Measurements from ENCODE around the gene TTC33. TPM values are rescaled to one million over a fixed set of nuclear protein-coding genes. Genes with fewer than 3 reads are reported as not detected.

The TTC33 gene
- total RNA-seq, 4 donors from 2014 or later, result 20.2 to 49.0 (median 32.6) TPM

- in situ Hi-C loops (cut with MboI; ENCODE audit: low sequenced_read_pairs in 4 of 4) (loop anchor here in 3 of 4 donors (25.0 kb wide), 3 partner anchors 289 to 1089 kb away; no protein-coding TSS in a partner anchor), intact Hi-C loops (cut with DNase I; ENCODE audit: low total_unique reads) (loop anchor here (5.0 kb wide), 1 partner anchor 81 kb away; the partner anchor contains the start of gene TTC33)
- H3K27me3 ChIP-seq, result peaks cover 16 to 30% (median 24%) of the 10 kb centered on the region in 3 donors
- H3K4me1 ChIP-seq, result peaks cover 9 to 20% of the 10 kb centered on the region in 2 donors
- H3K9me3 ChIP-seq, result no peaks in the 10 kb centered on the region
- ATAC-seq, result no peak
- H3K4me3 ChIP-seq, result no peak overlapping the region
- TF ChIP-seq CTCF (IDR thresholded peaks at IDR 0.05 in 4 of 5, conservative IDR thresholded peaks at IDR 0.05 in 1 of 5), result no peak
- no peak for TF ChIP-seq POLR2A (IDR thresholded peaks at IDR 0.05)
- H3K36me3 ChIP-seq, result no peaks in the 10 kb centered on the region
- DNase-seq, result peak in 1 of 2 donors; percentile 39
- H3K27ac ChIP-seq, result peak overlapping the region; percentile 1 to 87 (median 40)
Measured at GRCh38 chr5:40676613-40677343, 79.0 kb downstream of the TTC33 start.

GRCh38 chr5:40675396-40676133 is 80.2 kb downstream of the TTC33 start:
- Histone ChIP-seq H3K9me3 (no peaks in the 10 kb centered on the region), H3K4me1 (peaks cover 9 to 12% of the 10 kb centered on the region in 2 donors), H3K27ac (no peak overlapping the region), H3K27me3 (peaks cover 6 to 18% (median 14%) of the 10 kb centered on the region in 3 donors), H3K4me3 (no peak overlapping the region), H3K36me3 (no peaks in the 10 kb centered on the region)
- TF ChIP-seq CTCF (IDR thresholded peaks at IDR 0.05 in 4 of 5, conservative IDR thresholded peaks at IDR 0.05 in 1 of 5) (no peak), POLR2A (IDR thresholded peaks at IDR 0.05) (no peak)
- ATAC-seq, result no peak
- DNase-seq, result no peak
- in situ Hi-C loops (cut with MboI; ENCODE audit: low sequenced_read_pairs in 4 of 4) (loop anchor here in 3 of 4 donors (25.0 kb wide), 3 partner anchors 288 to 1088 kb away; no protein-coding TSS in a partner anchor), intact Hi-C loops (cut with DNase I; ENCODE audit: low total_unique reads) (loop anchor here (5.0 kb wide), 1 partner anchor 82 kb away; the partner anchor contains the start of gene TTC33)

GRCh38 chr5:40674661-40675235 is 81.0 kb downstream of the TTC33 start:
- peaks cover 4 to 5% of the 10 kb centered on the region in 2 donors for H3K4me1 ChIP-seq
- no peaks in the 10 kb centered on the region for H3K9me3 ChIP-seq
- intact Hi-C loops (cut with DNase I; ENCODE audit: low total_unique reads), result loop anchor here (5.0 kb wide), 1 partner anchor 83 kb away; the partner anchor contains the start of gene TTC33
- H3K27ac ChIP-seq, result no peak overlapping the region
- DNase-seq, result no peak
- no peak for ATAC-seq
- TF ChIP-seq POLR2A (IDR thresholded peaks at IDR 0.05), result no peak
- TF ChIP-seq CTCF (IDR thresholded peaks at IDR 0.05 in 4 of 5, conservative IDR thresholded peaks at IDR 0.05 in 1 of 5), result no peak
- H3K4me3 ChIP-seq, result no peak overlapping the region
- no peaks in the 10 kb centered on the region for H3K36me3 ChIP-seq
- in situ Hi-C loops (cut with MboI; ENCODE audit: low sequenced_read_pairs in 4 of 4), result loop anchor here in 3 of 4 donors (25.0 kb wide), 3 partner anchors 287 to 1087 kb away; no protein-coding TSS in a partner anchor
- peaks cover 0 to 18% (median 13%) of the 10 kb centered on the region in 3 donors for H3K27me3 ChIP-seq

- in situ Hi-C loops (cut with MboI; ENCODE audit: low sequenced_read_pairs in 4 of 4), result no loop called here
- H3K27me3 ChIP-seq, result peaks cover 0 to 10% (median 0%) of the 10 kb centered on the region in 3 donors
- no peaks in the 10 kb centered on the region for H3K36me3 ChIP-seq
- DNase-seq, result no peak
- H3K4me1 ChIP-seq, result peaks cover 0 to 4% of the 10 kb centered on the region in 2 donors
- H3K27ac ChIP-seq, result no peak overlapping the region
- peak in 1 of 2 donors; percentile 52 for ATAC-seq
- intact Hi-C loops (cut with DNase I; ENCODE audit: low total_unique reads), result no loop called here
- no peaks in the 10 kb centered on the region for H3K9me3 ChIP-seq
- no peak overlapping the region for H3K4me3 ChIP-seq
- no peak for TF ChIP-seq CTCF (IDR thresholded peaks at IDR 0.05 in 4 of 5, conservative IDR thresholded peaks at IDR 0.05 in 1 of 5)
- no peak for TF ChIP-seq POLR2A (IDR thresholded peaks at IDR 0.05)
Measured at GRCh38 chr5:40672425-40672824, 83.3 kb downstream of the TTC33 start.
